K562 (cell line): ENCODE measurements around the gene KIF19. TPM values are rescaled to one million over a fixed set of nuclear protein-coding genes. Genes with fewer than 3 reads are reported as not detected.

ENCODE experiments used
- ATAC-seq: fragments of 200-7000 bp; cut with Tn5 transposase; 3 replicates; pipeline ENCODE4 v1.9.1; 2020; ENCODE audit warnings: moderate library complexity
- BruUV-seq: library from RNA; stranded (reverse); fragments of 400-500 nt; replicated peaks from 2 replicates; lab custom pipeline; 2021; lab: Mats Ljungman, UMichigan
- CTCF ChIA-PET: fragments of 300-600 bp; formaldehyde crosslinking; extraction: SDS; loops from one replicate; lab custom pipeline; 2021; ENCODE audit warnings: low intra/inter-chr PET ratio; lab: Yijun Ruan, JAX
- POLR2A ChIA-PET: fragments of 300-600, 350-650 bp; sonication (Branson Sonifier 250); formaldehyde crosslinking; extraction: SDS; loops from one replicate; lab custom pipeline; 2021; ENCODE audit warnings: antibody characterized with exemption, inconsistent platforms; lab: Yijun Ruan, JAX
- DNase-seq, 4 experiments: peaks; one replicate each; pipeline versions ENCODE4 v3.0.0 to v3.0.0-alpha.2; 2011 to 2018; ENCODE audit warnings: low spot score in 3 of 4, mixed read lengths in 3 of 4; ENCODE audit errors: extremely low read depth in 1 of 4
- FAIRE-seq: peaks from 2 replicates; lab custom pipeline; 2011; peaks lifted over from hg19 to GRCh38; lab: Jason Lieb, UNC
- H2AFZ ChIP-seq: 2 replicates; pipeline ENCODE4 v1.6.0; 2011; ENCODE audit warnings: low read depth, low read length, control low read depth, inconsistent platforms
- H3K27ac ChIP-seq: fragments of 200-600 bp; 3 replicates; pipeline ENCODE4 v1.8.0; 2011; ENCODE audit warnings: low read depth, mild to moderate bottlenecking, control low read depth, inconsistent platforms, low read length, moderate library complexity, mixed read lengths; ENCODE audit errors: extremely low read depth
- H3K27me3 ChIP-seq, 2 experiments: fragments of 300-600 bp in 1 of 2; 2 replicates in 1 of 2; 3 replicates in 1 of 2; pipeline versions ENCODE4 v1.6.0 to v1.8.0; 2011; ENCODE audit warnings: inconsistent platforms in 2 of 2, low read length in 2 of 2, mild to moderate bottlenecking in 1 of 2, mixed read lengths in 1 of 2, moderate library complexity in 1 of 2; ENCODE audit not compliant: control insufficient read depth in 2 of 2, insufficient read depth in 2 of 2
- H3K36me3 ChIP-seq: fragments of 300-600 bp; 3 replicates; pipeline ENCODE4 v1.8.0; 2011; ENCODE audit warnings: mild to moderate bottlenecking, low read length, inconsistent platforms; ENCODE audit not compliant: control insufficient read depth, insufficient read depth
- H3K4me1 ChIP-seq, 2 experiments: fragments of 200-600 bp in 1 of 2; replicated peaks in 1 of 2; 2 replicates in 1 of 2; 3 replicates in 1 of 2; pipeline versions ENCODE4 v1.5.1 to v1.8.0; 2011; ENCODE audit warnings: inconsistent platforms in 2 of 2, low read length in 2 of 2, mild to moderate bottlenecking in 1 of 2, mixed read lengths in 1 of 2, moderate library complexity in 1 of 2; ENCODE audit not compliant: control insufficient read depth in 2 of 2, insufficient read depth in 2 of 2
- H3K4me2 ChIP-seq: 2 replicates; pipeline ENCODE4 v1.6.1; 2011; ENCODE audit warnings: low read length, control low read depth, inconsistent platforms, mixed read lengths; ENCODE audit not compliant: insufficient read depth
- H3K4me3 ChIP-seq: fragments of 200-600 bp; sonication (generic), shearing (Covaris generic); 2 replicates; pipeline ENCODE4 v1.5.1; 2016; ENCODE audit warnings: control low read depth, inconsistent platforms
- H3K79me2 ChIP-seq: fragments of 200-600 bp; 3 replicates; pipeline ENCODE4 v1.8.0; 2011; ENCODE audit warnings: low read length, inconsistent platforms; ENCODE audit not compliant: control insufficient read depth, insufficient read depth
- H3K9ac ChIP-seq, 2 experiments: 2 replicates each; pipeline versions ENCODE4 v1.6.0 to v1.6.1; 2011; ENCODE audit warnings: low read depth in 2 of 2, low read length in 2 of 2, control low read depth in 1 of 2, inconsistent platforms in 1 of 2, mild to moderate bottlenecking in 1 of 2, mixed read lengths in 1 of 2; ENCODE audit not compliant: insufficient read depth in 1 of 2
- H3K9me1 ChIP-seq: one replicate; pipeline ENCODE4 v1.6.0; 2011; ENCODE audit warnings: inconsistent platforms, mild to moderate bottlenecking, low read length, moderate library complexity; ENCODE audit not compliant: control insufficient read depth, insufficient read depth
- H3K9me3 ChIP-seq: replicated peaks from 2 replicates; pipeline ENCODE4 v1.5.1; 2011; ENCODE audit warnings: low read depth, low read length, inconsistent platforms; ENCODE audit not compliant: control insufficient read depth, insufficient read depth
- H4K20me1 ChIP-seq: replicated peaks from 2 replicates; pipeline ENCODE4 v1.6.1; 2011; ENCODE audit warnings: low read length, inconsistent platforms, mixed read lengths; ENCODE audit not compliant: control insufficient read depth, insufficient read depth
- ILF3 ChIP-seq: fragments of 450-650 bp; IDR thresholded peaks from 2 replicates; pipeline ENCODE4 v1.6.1; 2018; ENCODE audit warnings: antibody characterized with exemption, mild to moderate bottlenecking, moderate library complexity, borderline replicate concordance
- SRSF1 ChIP-seq: fragments of 200-400 bp; formaldehyde crosslinking; IDR thresholded peaks from 2 replicates; pipeline ENCODE4 v1.6.1; 2017; ENCODE audit warnings: mild to moderate bottlenecking, low read depth, low read length, moderate library complexity
- ZNF696 ChIP-seq: fragments of 250-450 bp; sonication (Bioruptor Pico); conservative IDR thresholded peaks from 2 replicates; pipeline ENCODE4 v1.4.0; 2020; ENCODE audit warnings: mild to moderate bottlenecking, moderate library complexity
- WGBS: fragments of 100-300 bp; shearing (Covaris generic); methylation state at CpG from one replicate; pipeline ENCODE4 v1.1.6; 2016; ENCODE audit warnings: low coverage, mixed read lengths; ENCODE audit not compliant: insufficient coverage; ENCODE audit errors: missing lambda C conversion rate; 5-methylcytosine and 5-hydroxymethylcytosine counted together
- in situ Hi-C: fragments of 300-500 bp; cut with MboI; formaldehyde crosslinking; loops from 4 replicates; pipeline ENCODE4 v1.15.0; 2018; ENCODE audit warnings: inconsistent platforms, mixed read lengths
- intact Hi-C: fragments of 100-400 bp; cut with micrococcal nuclease; formaldehyde crosslinking; loops from 2 replicates; pipeline ENCODE4 v1.14.2; 2022
- polyA plus RNA-seq, 8 experiments: library from polyadenylated mRNA; depleted of rRNA in 4 of 8; stranded (reverse) in 5 of 8; unstranded in 3 of 8; fragments of >200 nt; fragmentation: Nextera tagmentation in 2 of 8; fragmentation: Illumina TruSeq in 1 of 8; extraction: Ambion mirVana in 2 of 8; extraction: Trizol in 1 of 8; gene quantifications; 2 replicates each; pipeline versions ENCODE4 v1.2.1 to v1.2.3, GENCODE V29; 2011 to 2014; ENCODE audit warnings: inconsistent platforms in 1 of 8, missing spikeins in 1 of 8
- total RNA-seq, 7 experiments: library from RNA; depleted of rRNA in 6 of 7; stranded (reverse); fragments of >200 nt in 6 of 7; fragmentation: Illumina TruSeq in 2 of 7; extraction: Trizol in 2 of 7; gene quantifications; 2 replicates each; pipeline versions ENCODE4 v1.2.1 to v1.2.3, GENCODE V29; 2011 to 2021; ENCODE audit warnings: low replicate concordance in 1 of 7
- TF ChIP-seq, protein P1 (sequence below): fragments of 450-650 bp; IDR thresholded peaks from 2 replicates; pipeline ENCODE4 v1.6.1; 2018; ENCODE audit warnings: mild to moderate bottlenecking, low read depth; ENCODE audit not compliant: partially characterized antibody

The KIF19 gene
- total and polyA plus RNA-seq, 9 of the 15 experiments (the other 6 are each of a cell fraction or from before 2014, with no cell fraction given) = 0.10 TPM; not detected in 8

DNA sequence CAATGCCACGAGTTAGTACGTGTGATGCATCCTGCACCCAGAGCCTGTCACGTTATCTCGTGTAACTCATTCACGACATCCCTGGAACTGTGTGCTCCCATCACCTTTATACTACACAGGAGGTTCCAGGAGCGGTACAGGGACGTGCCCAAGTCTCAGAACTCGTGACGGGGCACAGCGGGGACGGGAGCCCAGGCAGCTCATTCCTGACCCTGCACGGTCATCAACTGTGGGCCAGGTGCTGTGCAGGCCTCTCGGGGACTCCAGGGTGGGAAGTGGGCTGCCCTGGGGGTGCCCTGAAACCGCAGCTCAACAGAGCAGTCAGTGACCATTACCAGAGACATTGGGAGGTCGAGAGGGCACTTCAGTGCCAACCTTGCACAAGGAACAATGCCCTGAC, 11.1 kb upstream of the KIF19 start:
- DNase-seq (no peak), FAIRE-seq (no peak), ATAC-seq (no peak)
- Histone ChIP-seq H3K36me3 (no peaks in the 10 kb centered on the region), H4K20me1 (peaks cover 6% of the 10 kb centered on the region; the same call in 1 of the 2 replicates), H3K9me3 (peaks cover 5% of the 10 kb centered on the region; the same call in 1 of the 2 replicates), H3K27me3 (peaks cover 10 to 46% of the 10 kb centered on the region in 2 experiments; a peak in 4 of 5 replicates), H3K79me2 (no peaks in the 10 kb centered on the region), H3K9me1 (no peaks in the 10 kb centered on the region), H3K4me2 (no peak overlapping the region), H3K4me1 (no peaks in the 10 kb centered on the region), H3K27ac (no peak overlapping the region), H3K9ac (no peak overlapping the region)
- POLR2A ChIA-PET = interaction anchor here (0.7 kb wide), 1 partner anchor 123 kb away, joined by 3 read pairs; no protein-coding TSS in a partner anchor
- 3% methylated on average over 15 of the region's 15 CpGs for WGBS
- in situ Hi-C loops (no loop called here), intact Hi-C loops (no loop called here)
- TF ChIP-seq, protein P1, sequence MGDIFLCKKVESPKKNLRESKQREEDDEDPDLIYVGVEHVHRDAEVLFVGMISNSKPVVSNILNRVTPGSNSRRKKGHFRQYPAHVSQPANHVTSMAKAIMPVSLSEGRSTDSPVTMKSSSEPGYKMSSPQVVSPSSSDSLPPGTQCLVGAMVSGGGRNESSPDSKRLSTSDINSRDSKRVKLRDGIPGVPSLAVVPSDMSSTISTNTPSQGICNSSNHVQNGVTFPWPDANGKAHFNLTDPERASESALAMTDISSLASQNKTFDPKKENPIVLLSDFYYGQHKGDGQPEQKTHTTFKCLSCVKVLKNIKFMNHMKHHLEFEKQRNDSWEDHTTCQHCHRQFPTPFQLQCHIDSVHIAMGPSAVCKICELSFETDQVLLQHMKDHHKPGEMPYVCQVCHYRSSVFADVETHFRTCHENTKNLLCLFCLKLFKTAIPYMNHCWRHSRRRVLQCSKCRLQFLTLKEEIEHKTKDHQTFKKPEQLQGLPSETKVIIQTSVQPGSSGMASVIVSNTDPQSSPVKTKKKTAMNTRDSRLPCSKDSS = no peak
- no peak for TF ChIP-seq SRSF1
- TF ChIP-seq, all 486 proteins: peak for 0
- Histone ChIP-seq H2AFZ (no peak overlapping the region), H3K4me3 (no peak overlapping the region)
- no TSS peak for BruUV-seq
- CTCF ChIA-PET = no interaction called here

DNA sequence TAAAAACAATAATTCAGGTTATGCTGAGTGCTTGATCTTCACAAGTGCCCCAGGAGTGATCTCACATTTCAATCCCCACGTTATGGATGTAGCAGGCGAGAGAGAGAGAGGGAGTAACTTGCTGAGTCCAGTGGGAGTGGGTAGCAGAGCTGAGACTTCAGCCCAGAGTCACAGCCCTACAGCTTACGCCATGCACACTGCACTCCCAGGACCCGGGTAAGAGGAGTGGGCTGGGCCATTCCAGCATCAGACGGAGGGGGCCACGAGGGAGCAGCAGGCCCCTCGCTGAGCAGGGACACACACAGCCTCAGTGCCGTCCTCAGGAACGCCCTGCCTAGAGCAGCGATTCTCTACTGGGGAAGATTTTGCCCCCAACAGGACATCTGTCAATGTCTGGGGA, 9.8 kb upstream of the KIF19 start:
- BruUV-seq = no TSS peak
- no peak for FAIRE-seq
- peaks cover 15 to 58% of the 10 kb centered on the region in 2 experiments for H3K27me3 ChIP-seq
- whole genome bisulfite sequencing = 10% methylated on average over 10 of the region's 10 CpGs
- H3K9me1 ChIP-seq = no peaks in the 10 kb centered on the region
- DNase-seq = no peak
- TF ChIP-seq ZNF696 (CRISPR knock-in tag) = no peak
- no peak for TF ChIP-seq ILF3
- TF ChIP-seq, all 486 proteins: peak for 0
- ChIA-PET CTCF (no interaction called here), POLR2A (no interaction called here)
- no peaks in the 10 kb centered on the region for H3K36me3 ChIP-seq
- H2AFZ ChIP-seq = no peak overlapping the region
- intact Hi-C loops = no loop called here
- no peaks in the 10 kb centered on the region for H3K79me2 ChIP-seq
- H3K4me1 ChIP-seq = no peaks in the 10 kb centered on the region
- no peak overlapping the region for H3K4me2 ChIP-seq
- H4K20me1 ChIP-seq = peaks cover 6% of the 10 kb centered on the region; the same call in 1 of the 2 replicates
- H3K9ac ChIP-seq = no peak overlapping the region
- ATAC-seq = no peak
- no peak overlapping the region for H3K27ac ChIP-seq
- H3K9me3 ChIP-seq = peaks cover 5% of the 10 kb centered on the region; the same call in 1 of the 2 replicates
- no peak overlapping the region for H3K4me3 ChIP-seq
- in situ Hi-C loops = no loop called here
